GM18511 (cell line): ENCODE results near the gene RIC8B.

ENCODE experiments used
- ATAC-seq: cut with Tn5 transposase; IDR thresholded peaks from one replicate; pipeline ENCODE4 v1.9.1; 2021; ENCODE audit warnings: mild to moderate bottlenecking, moderate library complexity; ENCODE audit not compliant: unreplicated experiment

RIC8B gene

GRCh38 chr12:106926657-106927056 is 152.2 kb downstream of the RIC8B start:
- ATAC-seq: no peak

GRCh38 chr12:106934277-106934676 is 159.8 kb downstream of the RIC8B start:
- no peak for ATAC-seq
